ENCODE results near the gene CAP2.

CAP2 gene

DNA sequence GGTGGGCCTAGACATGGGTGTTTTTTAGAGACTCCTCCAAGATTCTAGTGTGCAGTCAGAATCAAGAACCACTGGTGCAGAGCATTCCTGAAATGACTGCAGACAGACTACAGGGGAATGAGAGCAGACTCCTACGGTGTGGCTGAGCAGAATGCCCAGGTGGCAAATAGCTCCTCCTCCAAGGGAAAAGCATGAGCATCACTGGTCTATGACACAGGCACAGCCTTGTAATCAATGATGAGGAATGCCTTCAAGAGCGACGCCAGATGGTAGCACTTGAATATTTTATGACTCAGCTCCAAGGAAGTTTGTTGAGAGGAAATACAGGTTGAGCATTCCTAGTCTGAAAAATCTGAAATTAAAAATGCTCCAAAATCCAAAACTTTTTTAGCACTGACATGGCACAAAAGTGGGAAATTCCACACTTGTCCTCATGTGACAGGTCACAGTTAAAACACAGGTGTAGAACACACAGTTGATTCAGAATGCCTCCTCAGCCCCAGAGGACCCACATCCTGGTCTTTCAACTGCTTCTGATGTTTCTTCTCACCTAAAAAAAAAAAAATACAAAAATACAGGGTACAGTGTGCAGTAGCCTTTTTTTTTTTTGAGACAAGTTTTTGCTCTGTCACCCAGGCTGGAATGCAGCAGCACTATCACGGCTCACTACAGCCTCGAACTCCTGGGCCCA lies 196.2 kb downstream of the CAP2 start:
- no peak for TF ChIP-seq CTCF (IDR thresholded peaks at IDR 0.05; ENCODE audit: low read depth, low read length)
- H3K4me3 ChIP-seq (ENCODE audit: low read depth, low read length): no peak overlapping the region

DNA sequence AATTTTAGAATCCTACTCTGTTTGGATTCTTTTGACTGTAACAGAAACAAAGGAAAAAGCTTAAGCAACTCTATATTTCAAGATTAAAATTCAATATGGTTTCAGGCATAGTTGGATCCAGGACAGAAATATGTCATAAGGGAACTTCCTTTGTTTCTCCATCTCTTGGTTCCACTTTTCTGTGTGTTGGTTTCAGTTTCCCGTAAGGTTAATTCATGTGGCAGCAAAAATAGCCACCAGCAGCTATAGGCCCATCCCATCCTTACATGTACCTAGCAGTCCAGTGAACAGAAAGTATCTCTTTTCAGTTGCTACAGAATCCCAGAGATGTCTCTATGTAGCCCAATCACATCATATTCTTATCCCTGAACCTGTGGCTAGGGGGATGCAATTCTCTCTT lies 197.9 kb downstream of the CAP2 start:
- no peak overlapping the region for H3K4me3 ChIP-seq (ENCODE audit: low read depth, low read length)
- no peak for TF ChIP-seq CTCF (IDR thresholded peaks at IDR 0.05; ENCODE audit: low read depth, low read length)

GRCh38 chr6:17593246-17593645 lies 199.9 kb downstream of the CAP2 start:
- TF ChIP-seq CTCF (IDR thresholded peaks at IDR 0.05; ENCODE audit: low read depth, low read length): no peak
- H3K4me3 ChIP-seq (ENCODE audit: low read depth, low read length): no peak overlapping the region

DNA sequence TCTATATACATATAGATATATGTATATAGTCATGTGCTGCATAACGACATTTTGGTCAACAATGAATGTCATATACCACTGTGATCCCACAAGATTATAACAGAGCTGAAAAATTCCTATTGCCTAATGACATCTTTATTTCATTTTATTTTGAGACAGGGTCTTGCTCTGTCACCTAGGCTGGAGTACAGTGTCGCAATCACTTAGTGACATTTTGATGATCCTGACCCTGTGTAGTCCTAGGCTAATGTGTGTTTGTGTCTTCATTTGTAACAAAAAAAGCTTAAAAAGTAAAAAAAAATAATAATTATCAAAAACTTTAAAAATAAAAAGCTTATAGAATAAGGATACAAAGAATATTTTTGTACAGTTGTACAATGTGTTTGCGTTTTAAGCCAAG lies 202.7 kb downstream of the CAP2 start:
- TF ChIP-seq CTCF (IDR thresholded peaks at IDR 0.05; ENCODE audit: low read depth, low read length): no peak
- H3K4me3 ChIP-seq (ENCODE audit: low read depth, low read length): no peak overlapping the region

GRCh38 chr6:17599877-17600526 lies 206.6 kb downstream of the CAP2 start, which contains the start of gene FAM8A1:
Gene FAM8A1 (plus strand): TSS chr6:17600302. CDS start chr6:17600410, 108 bp downstream.
- TF ChIP-seq CTCF (IDR thresholded peaks at IDR 0.05; ENCODE audit: low read depth, low read length): peak; percentile 45
- H3K4me3 ChIP-seq (ENCODE audit: low read depth, low read length): peak within 1 kb of the TSS; percentile 82

DNA sequence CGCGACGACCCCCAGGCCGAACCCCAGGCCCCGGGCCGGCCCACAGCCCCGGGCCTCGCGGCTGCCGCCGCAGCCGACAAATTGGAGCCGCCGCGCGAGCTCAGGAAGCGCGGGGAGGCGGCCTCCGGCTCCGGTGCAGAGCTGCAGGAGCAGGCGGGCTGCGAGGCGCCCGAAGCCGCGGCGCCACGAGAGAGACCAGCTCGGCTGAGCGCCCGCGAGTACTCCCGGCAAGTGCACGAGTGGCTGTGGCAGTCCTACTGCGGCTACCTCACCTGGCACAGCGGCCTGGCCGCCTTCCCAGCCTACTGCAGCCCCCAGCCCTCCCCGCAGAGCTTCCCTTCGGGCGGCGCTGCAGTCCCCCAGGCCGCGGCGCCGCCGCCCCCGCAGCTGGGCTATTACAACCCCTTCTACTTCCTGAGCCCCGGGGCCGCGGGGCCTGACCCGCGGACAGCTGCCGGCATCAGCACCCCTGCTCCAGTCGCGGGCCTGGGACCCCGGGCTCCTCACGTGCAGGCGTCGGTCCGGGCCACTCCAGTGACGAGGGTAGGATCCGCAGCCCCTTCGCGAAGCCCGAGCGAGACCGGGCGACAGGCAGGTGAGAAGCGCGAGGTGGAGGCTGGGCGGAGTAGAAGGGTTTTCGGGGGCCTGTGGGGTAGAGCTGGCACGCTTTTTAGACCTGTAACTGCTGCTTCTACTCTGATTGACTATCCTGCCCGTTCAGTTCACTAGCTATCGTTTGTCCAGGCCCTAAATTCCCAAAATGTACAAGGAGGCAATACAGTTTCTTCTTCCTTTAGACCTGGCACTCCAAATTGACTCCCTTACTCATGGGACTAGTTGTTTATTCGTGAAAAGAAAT lies 207.4 kb downstream of the CAP2 start:
- peak overlapping the region; percentile 82 for H3K4me3 ChIP-seq (ENCODE audit: low read depth, low read length)
- no peak for TF ChIP-seq CTCF (IDR thresholded peaks at IDR 0.05; ENCODE audit: low read depth, low read length)

DNA sequence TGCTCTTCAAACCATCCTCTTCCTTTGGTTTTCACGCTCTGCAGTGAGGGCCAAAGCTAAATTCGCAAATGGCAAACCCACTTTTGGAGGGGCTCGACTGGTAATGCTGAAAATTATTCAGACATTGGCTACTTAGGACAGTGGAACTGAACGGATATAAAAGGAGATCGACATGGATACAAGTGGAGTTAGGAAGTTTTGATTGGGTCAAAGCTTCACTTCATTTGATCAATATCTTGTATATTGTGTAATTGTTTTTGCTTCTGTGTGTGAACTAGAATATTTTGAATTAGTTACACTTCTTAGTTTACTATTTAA lies 207.9 kb downstream of the CAP2 start:
- peak overlapping the region; percentile 82 for H3K4me3 ChIP-seq (ENCODE audit: low read depth, low read length)
- TF ChIP-seq CTCF (IDR thresholded peaks at IDR 0.05; ENCODE audit: low read depth, low read length): no peak

All from WI38 (cell line).